ENCODE results near the gene ZNF555. TPM values are rescaled to one million over a fixed set of nuclear protein-coding genes. Genes with fewer than 3 reads are reported as not detected.

ZNF555 gene
- total and polyA plus RNA-seq, 2 of the 13 experiments (the other 11 are each of a cell fraction or from before 2014, with no cell fraction given) = 5.0 to 8.0 TPM

- TF ChIP-seq ZBTB40 (IDR thresholded peaks at IDR 0.05) (no peak), ZBTB40 (CRISPR knock-in tag; IDR thresholded peaks at IDR 0.05) (peak; percentile 21; the same call in 1 of the 2 replicates), UBTF (CRISPR knock-in tag; IDR thresholded peaks at IDR 0.05) (no peak), ZNF784 (CRISPR knock-in tag; IDR thresholded peaks at IDR 0.05; ENCODE audit: borderline replicate concordance) (0 out of 2 replicates have a peak, but pooled peaks have one; percentile 59), DRAP1 (CRISPR knock-in tag; IDR thresholded peaks at IDR 0.05) (peak; percentile 77), BATF2 (CRISPR knock-in tag; IDR thresholded peaks at IDR 0.05) (peak; percentile 55; the same call in 1 of the 2 replicates), ZNF607 (CRISPR knock-in tag; IDR thresholded peaks at IDR 0.05; ENCODE audit: borderline replicate concordance) (no peak), MAFG (CRISPR knock-in tag; IDR thresholded peaks at IDR 0.05) (no peak), CERS6 (CRISPR knock-in tag; IDR thresholded peaks at IDR 0.05) (no peak), MIXL1 (CRISPR knock-in tag; IDR thresholded peaks at IDR 0.05) (no peak), MATR3 (CRISPR knock-in tag; IDR thresholded peaks at IDR 0.05) (no peak), JARID2 (CRISPR knock-in tag; IDR thresholded peaks at IDR 0.05; ENCODE audit: insufficient replicate concordance) (no peak), SMARCC2 (IDR thresholded peaks at IDR 0.05) (no peak), HOXD1 (CRISPR knock-in tag; IDR thresholded peaks at IDR 0.05) (no peak)
These were observed 59.3 kb downstream of the ZNF555 start, which contains the start of gene ZNF57 (continued) for GRCh38 chr19:2900296-2901252.
